OCI-LY7 (cell line): ENCODE results near the gene SKP1. TPM values are rescaled to one million over a fixed set of nuclear protein-coding genes. Genes with fewer than 3 reads are reported as not detected.

Experiments used
- BruUV-seq: library from RNA; stranded (reverse); fragments of 400-500 nt; replicated peaks from 2 replicates; lab custom pipeline; 2021; lab: Mats Ljungman, UMichigan
- CTCF ChIA-PET: fragments of 300-600 bp; sonication (Branson Sonifier 250); formaldehyde crosslinking; loops from one replicate; lab custom pipeline; 2022; ENCODE audit warnings: antibody characterized with exemption; ENCODE audit not compliant: unreplicated experiment; lab: Charles Lee
- POLR2A ChIA-PET: fragments of 300-600 bp; sonication (Branson Sonifier 250); formaldehyde crosslinking; loops from one replicate; lab custom pipeline; 2022; ENCODE audit warnings: antibody characterized with exemption; lab: Charles Lee
- DNase-seq: peaks from one replicate; pipeline ENCODE4 v3.0.0-alpha.2; 2015; ENCODE audit warnings: low spot score
- H2AFZ ChIP-seq: fragments of 200-600 bp; sonication (generic), shearing (Covaris generic); 2 replicates; pipeline ENCODE4 v1.6.1; 2014; ENCODE audit warnings: mild to moderate bottlenecking, antibody characterized with exemption, low read length, moderate library complexity
- H3K27ac ChIP-seq: fragments of 200-600 bp; sonication (generic); 2 replicates; pipeline ENCODE4 v1.5.1; 2014; ENCODE audit warnings: mixed run types, low read depth, mild to moderate bottlenecking, moderate library complexity, low read length, inconsistent platforms; ENCODE audit not compliant: poor library complexity, severe bottlenecking
- H3K36me3 ChIP-seq: fragments of 200-600 bp; sonication (generic); 2 replicates; pipeline ENCODE4 v1.6.1; 2014; ENCODE audit warnings: mild to moderate bottlenecking, antibody characterized with exemption, low read length, moderate library complexity, mixed read lengths; ENCODE audit not compliant: insufficient read depth
- H3K4me1 ChIP-seq: fragments of 200-600 bp; sonication (generic); 2 replicates; pipeline ENCODE4 v1.5.1; 2014; ENCODE audit warnings: mild to moderate bottlenecking, low read length; ENCODE audit not compliant: insufficient read depth, poor library complexity, severe bottlenecking
- H3K4me2 ChIP-seq: fragments of 200-600 bp; sonication (generic); 2 replicates; pipeline ENCODE4 v1.6.1; 2014; ENCODE audit warnings: mild to moderate bottlenecking, low read length
- H3K4me3 ChIP-seq: fragments of 200-600 bp; sonication (generic); 2 replicates; pipeline ENCODE4 v1.5.1; 2014; ENCODE audit warnings: mild to moderate bottlenecking, low read depth, low read length; ENCODE audit not compliant: poor library complexity, severe bottlenecking
- H3K79me2 ChIP-seq: fragments of 200-600 bp; sonication (generic); 2 replicates; pipeline ENCODE4 v1.6.1; 2016; ENCODE audit warnings: low read depth, mild to moderate bottlenecking, low read length, moderate library complexity, mixed read lengths; ENCODE audit not compliant: insufficient read depth
- H3K9me2 ChIP-seq: fragments of 200-600 bp; sonication (generic); 2 replicates; pipeline ENCODE4 v1.6.1; 2016; ENCODE audit warnings: mild to moderate bottlenecking, low read length, mixed read lengths; ENCODE audit not compliant: insufficient read depth
- H3K9me3 ChIP-seq: fragments of 200-600 bp; sonication (generic); 2 replicates; pipeline ENCODE4 v1.6.1; 2014; ENCODE audit warnings: mild to moderate bottlenecking, mixed run types, low read length, mixed read lengths
- H4K20me1 ChIP-seq: fragments of 200-600 bp; sonication (generic); 2 replicates; pipeline ENCODE4 v1.6.1; 2014; ENCODE audit warnings: mild to moderate bottlenecking, antibody characterized with exemption, low read length, moderate library complexity, mixed read lengths; ENCODE audit not compliant: insufficient read depth
- EZH2phosphoT487 ChIP-seq: fragments of 200-600 bp; sonication (generic); IDR thresholded peaks from 2 replicates; pipeline ENCODE4 v1.6.1; 2018; ENCODE audit warnings: low read depth, borderline replicate concordance, mild to moderate bottlenecking, mixed run types, antibody characterized with exemption, low read length, moderate library complexity, mixed read lengths
- intact Hi-C: fragments of 100-400 bp; cut with micrococcal nuclease; formaldehyde crosslinking; loops from one replicate; pipeline ENCODE4 v1.10.0; 2022; ENCODE audit not compliant: unreplicated experiment
- total RNA-seq, 2 experiments: library from RNA; depleted of rRNA in 1 of 2; stranded (reverse); fragments of >200 nt in 1 of 2; shearing (Covaris generic) in 1 of 2; gene quantifications; 2 replicates each; pipeline ENCODE4 v1.2.3, GENCODE V29; 2014 to 2022
- TF ChIP-seq, protein P1 (sequence below): fragments of 200-600 bp; sonication (generic); conservative IDR thresholded peaks from 2 replicates; pipeline ENCODE4 v1.5.1; 2014; ENCODE audit warnings: mild to moderate bottlenecking, antibody characterized with exemption, low read length, moderate library complexity, mixed read lengths

SKP1 gene
- total RNA-seq, 2 experiments from 2014 or later: 129 to 204 TPM

DNA sequence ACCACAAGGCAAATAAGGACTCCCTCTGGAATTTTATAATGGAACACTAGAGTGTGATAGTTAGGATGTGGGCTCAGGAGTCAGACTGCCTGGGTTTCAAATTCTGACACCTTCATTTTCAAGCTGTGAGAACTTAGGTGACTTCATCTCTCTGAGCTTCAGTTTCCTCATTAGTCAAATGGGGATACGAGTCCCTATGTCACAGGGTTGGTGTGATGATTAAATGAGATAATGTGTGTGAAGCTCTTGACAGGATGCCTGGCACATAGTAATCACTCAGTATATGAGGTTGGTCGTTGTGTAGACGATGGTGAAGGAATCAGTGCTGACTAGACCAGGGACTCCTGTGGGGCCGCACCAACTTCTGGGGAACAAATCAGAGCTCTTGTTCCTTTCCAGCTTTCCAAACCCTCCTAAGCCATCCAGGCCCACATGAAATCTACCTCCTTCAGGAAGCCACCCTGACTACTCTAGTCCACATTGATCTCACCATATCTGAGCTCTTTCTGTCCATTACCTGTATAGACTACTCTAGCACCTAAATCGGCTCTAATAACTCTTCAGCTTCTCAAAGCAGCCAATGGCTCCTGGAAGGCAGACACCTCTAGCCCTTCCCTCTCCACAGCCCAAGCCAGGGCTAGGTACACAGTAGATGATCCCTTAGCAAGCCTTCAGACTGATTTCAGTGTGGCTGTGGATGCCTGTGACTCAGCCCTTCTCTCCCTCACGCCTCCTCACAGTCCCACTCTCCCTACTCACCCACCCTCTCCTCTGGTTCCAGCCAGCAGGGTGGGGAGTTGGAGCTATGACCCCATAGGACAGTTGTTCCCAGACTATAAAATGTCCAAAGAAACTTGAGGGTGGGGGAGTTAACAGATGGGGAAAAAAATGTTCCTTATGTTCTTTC lies 64.8 kb downstream of the SKP1 start:
- no peak for DNase-seq
- intact Hi-C loops: no loop called here
- CTCF ChIA-PET: interaction anchor here (0.8 kb wide), 1 partner anchor 28 kb away, joined by 3 read pairs; no protein-coding TSS in a partner anchor

GRCh38 chr5:134110382-134110781 lies 66.4 kb downstream of the SKP1 start:
- CTCF ChIA-PET: no interaction called here
- H3K4me3 ChIP-seq: no peak overlapping the region
- BruUV-seq: no TSS peak

More for the DNA sequence above, 64.8 kb downstream of the SKP1 start:
- H4K20me1 ChIP-seq: no peaks in the 10 kb centered on the region
- no TSS peak for BruUV-seq
- peaks cover 13% of the 10 kb centered on the region for H3K4me1 ChIP-seq
- H3K4me3 ChIP-seq: no peak overlapping the region
- H3K36me3 ChIP-seq: no peaks in the 10 kb centered on the region
- no peaks in the 10 kb centered on the region for H3K9me2 ChIP-seq
- H2AFZ ChIP-seq: no peak overlapping the region
- no peak overlapping the region for H3K4me2 ChIP-seq
- no peaks in the 10 kb centered on the region for H3K9me3 ChIP-seq
- H3K79me2 ChIP-seq: no peaks in the 10 kb centered on the region
- POLR2A ChIA-PET: interaction anchor here (0.5 to 1.0 kb wide), 3 partner anchors 11 to 1091 kb away, joined by 3 to 4 read pairs (median 3); no protein-coding TSS in a partner anchor
- no peak overlapping the region for H3K27ac ChIP-seq
- TF ChIP-seq EZH2phosphoT487: no peak
- TF ChIP-seq, protein P1, sequence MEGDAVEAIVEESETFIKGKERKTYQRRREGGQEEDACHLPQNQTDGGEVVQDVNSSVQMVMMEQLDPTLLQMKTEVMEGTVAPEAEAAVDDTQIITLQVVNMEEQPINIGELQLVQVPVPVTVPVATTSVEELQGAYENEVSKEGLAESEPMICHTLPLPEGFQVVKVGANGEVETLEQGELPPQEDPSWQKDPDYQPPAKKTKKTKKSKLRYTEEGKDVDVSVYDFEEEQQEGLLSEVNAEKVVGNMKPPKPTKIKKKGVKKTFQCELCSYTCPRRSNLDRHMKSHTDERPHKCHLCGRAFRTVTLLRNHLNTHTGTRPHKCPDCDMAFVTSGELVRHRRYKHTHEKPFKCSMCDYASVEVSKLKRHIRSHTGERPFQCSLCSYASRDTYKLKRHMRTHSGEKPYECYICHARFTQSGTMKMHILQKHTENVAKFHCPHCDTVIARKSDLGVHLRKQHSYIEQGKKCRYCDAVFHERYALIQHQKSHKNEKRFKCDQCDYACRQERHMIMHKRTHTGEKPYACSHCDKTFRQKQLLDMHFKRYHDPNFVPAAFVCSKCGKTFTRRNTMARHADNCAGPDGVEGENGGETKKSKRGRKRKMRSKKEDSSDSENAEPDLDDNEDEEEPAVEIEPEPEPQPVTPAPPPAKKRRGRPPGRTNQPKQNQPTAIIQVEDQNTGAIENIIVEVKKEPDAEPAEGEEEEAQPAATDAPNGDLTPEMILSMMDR: no peak

More at GRCh38 chr5:134110382-134110781, 66.4 kb downstream of the SKP1 start:
- POLR2A ChIA-PET: interaction anchor here (0.8 to 1.1 kb wide), 2 partner anchors 46 to 51 kb away, joined by 3 read pairs; no protein-coding TSS in a partner anchor
- Histone ChIP-seq H4K20me1 (no peaks in the 10 kb centered on the region), H2AFZ (no peak overlapping the region), H3K36me3 (no peaks in the 10 kb centered on the region), H3K79me2 (no peaks in the 10 kb centered on the region), H3K4me2 (no peak overlapping the region), H3K27ac (no peak overlapping the region), H3K4me1 (peaks cover 11% of the 10 kb centered on the region), H3K9me3 (no peaks in the 10 kb centered on the region), H3K9me2 (no peaks in the 10 kb centered on the region)
- no peak for DNase-seq
- TF ChIP-seq, protein P1: no peak
- TF ChIP-seq EZH2phosphoT487: no peak
- intact Hi-C loops: no loop called here
